Nephron progenitor cell (in vitro differentiated cells): ENCODE results near the gene VPS8.

Experiments
- DNase-seq: peaks from one replicate; pipeline ENCODE4 v3.0.0; 2021
- H3K27ac Mint-ChIP-seq: 2 replicates; pipeline ENCODE4 v1.8.0; 2021; ENCODE audit warnings: mild to moderate bottlenecking, moderate library complexity, mixed read lengths
- H3K27me3 Mint-ChIP-seq: 2 replicates; pipeline ENCODE4 v1.8.0; 2021; ENCODE audit warnings: mild to moderate bottlenecking, low read depth, mixed read lengths; ENCODE audit not compliant: poor library complexity
- H3K36me3 Mint-ChIP-seq: 2 replicates; pipeline ENCODE4 v1.8.0; 2021; ENCODE audit warnings: low read depth, mixed read lengths
- H3K4me1 Mint-ChIP-seq: 2 replicates; pipeline ENCODE4 v1.8.0; 2021; ENCODE audit warnings: mixed read lengths
- H3K4me3 Mint-ChIP-seq: 2 replicates; pipeline ENCODE4 v1.8.0; 2021; ENCODE audit warnings: mild to moderate bottlenecking, moderate library complexity, mixed read lengths
- H3K9me3 Mint-ChIP-seq: 2 replicates; pipeline ENCODE4 v1.8.0; 2021; ENCODE audit warnings: mild to moderate bottlenecking, moderate library complexity, mixed read lengths
- TF ChIP-seq, protein P1 (sequence below): fragments of 200-600 bp; sonication (generic); IDR thresholded peaks from 2 replicates; pipeline ENCODE4 v1.5.0; 2021; ENCODE audit warnings: antibody characterized with exemption

VPS8 gene, protein sequence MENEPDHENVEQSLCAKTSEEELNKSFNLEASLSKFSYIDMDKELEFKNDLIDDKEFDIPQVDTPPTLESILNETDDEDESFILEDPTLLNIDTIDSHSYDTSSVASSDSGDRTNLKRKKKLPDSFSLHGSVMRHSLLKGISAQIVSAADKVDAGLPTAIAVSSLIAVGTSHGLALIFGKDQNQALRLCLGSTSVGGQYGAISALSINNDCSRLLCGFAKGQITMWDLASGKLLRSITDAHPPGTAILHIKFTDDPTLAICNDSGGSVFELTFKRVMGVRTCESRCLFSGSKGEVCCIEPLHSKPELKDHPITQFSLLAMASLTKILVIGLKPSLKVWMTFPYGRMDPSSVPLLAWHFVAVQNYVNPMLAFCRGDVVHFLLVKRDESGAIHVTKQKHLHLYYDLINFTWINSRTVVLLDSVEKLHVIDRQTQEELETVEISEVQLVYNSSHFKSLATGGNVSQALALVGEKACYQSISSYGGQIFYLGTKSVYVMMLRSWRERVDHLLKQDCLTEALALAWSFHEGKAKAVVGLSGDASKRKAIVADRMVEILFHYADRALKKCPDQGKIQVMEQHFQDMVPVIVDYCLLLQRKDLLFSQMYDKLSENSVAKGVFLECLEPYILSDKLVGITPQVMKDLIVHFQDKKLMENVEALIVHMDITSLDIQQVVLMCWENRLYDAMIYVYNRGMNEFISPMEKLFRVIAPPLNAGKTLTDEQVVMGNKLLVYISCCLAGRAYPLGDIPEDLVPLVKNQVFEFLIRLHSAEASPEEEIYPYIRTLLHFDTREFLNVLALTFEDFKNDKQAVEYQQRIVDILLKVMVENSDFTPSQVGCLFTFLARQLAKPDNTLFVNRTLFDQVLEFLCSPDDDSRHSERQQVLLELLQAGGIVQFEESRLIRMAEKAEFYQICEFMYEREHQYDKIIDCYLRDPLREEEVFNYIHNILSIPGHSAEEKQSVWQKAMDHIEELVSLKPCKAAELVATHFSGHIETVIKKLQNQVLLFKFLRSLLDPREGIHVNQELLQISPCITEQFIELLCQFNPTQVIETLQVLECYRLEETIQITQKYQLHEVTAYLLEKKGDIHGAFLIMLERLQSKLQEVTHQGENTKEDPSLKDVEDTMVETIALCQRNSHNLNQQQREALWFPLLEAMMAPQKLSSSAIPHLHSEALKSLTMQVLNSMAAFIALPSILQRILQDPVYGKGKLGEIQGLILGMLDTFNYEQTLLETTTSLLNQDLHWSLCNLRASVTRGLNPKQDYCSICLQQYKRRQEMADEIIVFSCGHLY (N-terminal part only)

DNA sequence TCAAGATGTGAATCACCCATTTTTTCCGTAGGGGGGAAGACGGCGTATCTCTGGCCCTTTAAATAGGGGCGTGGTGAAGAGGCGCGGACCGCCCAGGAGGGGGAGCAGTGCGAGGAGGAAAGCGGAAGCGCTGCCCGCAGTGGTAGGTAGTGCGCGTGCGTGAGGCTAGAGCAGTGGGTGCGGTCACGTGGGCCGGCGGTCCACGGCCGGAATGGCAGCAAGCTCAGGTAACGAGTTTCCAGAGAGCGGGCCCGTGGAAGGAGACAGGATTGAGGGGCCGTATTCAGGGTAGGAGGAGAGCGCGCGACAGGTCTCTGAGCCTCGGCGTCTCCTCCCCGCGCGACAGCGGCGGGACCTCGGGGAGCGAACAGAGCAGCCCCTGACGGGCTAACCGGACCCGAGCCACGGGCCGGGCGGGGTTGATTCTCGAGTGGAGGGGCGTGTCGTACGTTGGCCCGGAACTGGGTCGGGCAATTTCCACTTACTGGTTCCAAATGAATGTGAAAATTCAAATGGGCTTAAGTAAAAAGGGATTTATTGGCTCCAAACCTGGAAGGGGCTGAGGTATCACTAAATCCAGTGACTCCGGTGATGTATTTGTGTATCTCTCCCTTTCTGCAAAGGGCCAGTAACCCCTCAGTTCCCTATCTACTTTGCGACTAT is at the start of gene VPS8:
Gene VPS8, plus strand, starts transcription at position 168 of the 663 bp plus-strand sequence. CDS start 12,467 bp downstream, outside the sequence.
- TF ChIP-seq, protein P1, sequence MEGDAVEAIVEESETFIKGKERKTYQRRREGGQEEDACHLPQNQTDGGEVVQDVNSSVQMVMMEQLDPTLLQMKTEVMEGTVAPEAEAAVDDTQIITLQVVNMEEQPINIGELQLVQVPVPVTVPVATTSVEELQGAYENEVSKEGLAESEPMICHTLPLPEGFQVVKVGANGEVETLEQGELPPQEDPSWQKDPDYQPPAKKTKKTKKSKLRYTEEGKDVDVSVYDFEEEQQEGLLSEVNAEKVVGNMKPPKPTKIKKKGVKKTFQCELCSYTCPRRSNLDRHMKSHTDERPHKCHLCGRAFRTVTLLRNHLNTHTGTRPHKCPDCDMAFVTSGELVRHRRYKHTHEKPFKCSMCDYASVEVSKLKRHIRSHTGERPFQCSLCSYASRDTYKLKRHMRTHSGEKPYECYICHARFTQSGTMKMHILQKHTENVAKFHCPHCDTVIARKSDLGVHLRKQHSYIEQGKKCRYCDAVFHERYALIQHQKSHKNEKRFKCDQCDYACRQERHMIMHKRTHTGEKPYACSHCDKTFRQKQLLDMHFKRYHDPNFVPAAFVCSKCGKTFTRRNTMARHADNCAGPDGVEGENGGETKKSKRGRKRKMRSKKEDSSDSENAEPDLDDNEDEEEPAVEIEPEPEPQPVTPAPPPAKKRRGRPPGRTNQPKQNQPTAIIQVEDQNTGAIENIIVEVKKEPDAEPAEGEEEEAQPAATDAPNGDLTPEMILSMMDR, result peak; percentile 52
- Mint-ChIP-seq H3K4me1 (peaks cover 38% of the 10 kb centered on the region), H3K27ac (peak within 1 kb of the TSS; percentile 68), H3K27me3 (peaks cover 10% of the 10 kb centered on the region), H3K4me3 (peak within 1 kb of the TSS; percentile 96), H3K9me3 (no peaks in the 10 kb centered on the region), H3K36me3 (peaks cover 9% of the 10 kb centered on the region)
- DNase-seq, result peak; percentile 96

DNA sequence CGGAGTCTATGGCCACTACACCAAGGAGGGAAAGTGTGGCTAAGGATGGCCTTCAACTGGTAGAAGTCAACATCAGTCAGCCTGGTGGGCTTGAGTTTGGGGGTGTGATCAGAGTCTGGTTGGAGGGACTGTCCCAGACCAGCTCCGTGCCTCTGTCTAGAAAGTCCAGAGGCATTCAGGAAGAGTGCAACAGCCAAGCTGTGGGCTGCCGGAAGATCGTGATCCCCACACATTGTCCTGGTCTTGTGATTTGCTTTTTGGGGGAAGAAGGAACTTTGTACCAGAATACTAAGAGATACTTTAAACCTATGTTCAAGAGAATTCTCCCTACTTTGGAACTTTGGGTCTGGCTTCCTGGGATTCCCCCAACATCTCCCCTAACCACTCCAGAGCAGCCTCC is 47.8 kb upstream of the VPS8 start:
- no peak for DNase-seq
- H3K27ac Mint-ChIP-seq, result no peak overlapping the region
- H3K9me3 Mint-ChIP-seq, result no peaks in the 10 kb centered on the region
- H3K4me3 Mint-ChIP-seq, result no peak overlapping the region
- H3K36me3 Mint-ChIP-seq, result no peaks in the 10 kb centered on the region
- peaks cover 39% of the 10 kb centered on the region for H3K27me3 Mint-ChIP-seq
- TF ChIP-seq, protein P1, result no peak
- peaks cover 49% of the 10 kb centered on the region for H3K4me1 Mint-ChIP-seq

DNA sequence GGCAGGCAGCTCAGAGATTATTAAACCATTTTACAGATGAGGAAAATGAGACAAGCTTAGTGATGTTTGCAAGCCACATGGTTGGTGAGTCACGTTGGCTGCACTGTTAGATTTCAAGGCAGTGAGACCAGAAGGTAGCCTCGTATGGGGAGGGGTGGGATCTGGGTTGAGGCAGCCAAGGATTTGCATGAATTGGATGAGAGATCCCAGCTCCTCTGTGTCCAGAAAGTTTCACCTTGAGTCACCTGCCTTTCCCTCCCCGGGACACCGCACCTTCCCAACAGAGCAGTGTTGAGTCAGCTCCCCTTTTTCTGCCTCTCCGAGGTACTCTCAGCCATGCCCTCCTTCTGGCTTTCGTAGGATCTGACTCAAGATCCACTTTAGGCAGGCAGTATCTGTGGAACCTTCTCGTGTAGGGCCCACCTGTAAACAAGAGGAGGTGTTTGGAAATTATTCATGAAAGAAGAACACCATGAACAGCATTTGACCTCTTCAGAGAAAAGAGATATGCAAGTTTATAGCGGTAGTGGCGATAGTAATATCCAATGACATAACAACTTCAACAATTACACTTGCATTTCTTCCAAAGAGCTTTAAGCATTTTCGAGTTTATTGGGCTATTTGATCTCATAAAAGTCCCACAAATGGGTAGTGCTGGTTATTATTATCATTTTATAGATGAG is 46.8 kb upstream of the VPS8 start:
- no peak overlapping the region for H3K27ac Mint-ChIP-seq
- H3K36me3 Mint-ChIP-seq, result no peaks in the 10 kb centered on the region
- H3K27me3 Mint-ChIP-seq, result peaks cover 36% of the 10 kb centered on the region
- H3K4me1 Mint-ChIP-seq, result peaks cover 51% of the 10 kb centered on the region
- H3K4me3 Mint-ChIP-seq, result no peak overlapping the region
- no peaks in the 10 kb centered on the region for H3K9me3 Mint-ChIP-seq
- DNase-seq, result no peak
- TF ChIP-seq, protein P1, result no peak

DNA sequence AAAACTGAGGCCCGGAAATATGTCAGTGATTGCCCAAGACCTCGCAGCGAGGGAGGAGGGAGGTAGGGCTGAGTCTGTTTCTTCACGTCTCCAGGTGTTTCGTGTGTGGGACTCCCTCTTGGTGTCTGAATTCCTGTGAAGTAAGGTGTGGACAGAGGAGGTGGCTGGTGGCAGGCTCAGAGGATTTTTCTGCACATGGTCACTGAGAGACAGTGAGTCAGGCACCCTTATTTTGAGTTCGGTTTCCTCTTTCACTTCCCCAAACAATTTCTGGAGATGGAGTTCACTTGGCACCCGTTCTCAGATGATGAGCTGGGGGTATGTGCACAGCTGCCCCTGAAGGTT is 46.3 kb upstream of the VPS8 start:
- Mint-ChIP-seq H3K27me3 (peaks cover 33% of the 10 kb centered on the region), H3K36me3 (no peaks in the 10 kb centered on the region), H3K4me1 (peaks cover 54% of the 10 kb centered on the region), H3K4me3 (no peak overlapping the region), H3K9me3 (no peaks in the 10 kb centered on the region), H3K27ac (no peak overlapping the region)
- DNase-seq, result no peak
- TF ChIP-seq, protein P1, result no peak
